ENCODE results near the gene CTTNBP2NL.
"Not testable (repeated sequence)": the region's sequence is repeated elsewhere in the genome, so short reads cannot be mapped to it uniquely, and the experiment has no call there.

The CTTNBP2NL gene

DNA sequence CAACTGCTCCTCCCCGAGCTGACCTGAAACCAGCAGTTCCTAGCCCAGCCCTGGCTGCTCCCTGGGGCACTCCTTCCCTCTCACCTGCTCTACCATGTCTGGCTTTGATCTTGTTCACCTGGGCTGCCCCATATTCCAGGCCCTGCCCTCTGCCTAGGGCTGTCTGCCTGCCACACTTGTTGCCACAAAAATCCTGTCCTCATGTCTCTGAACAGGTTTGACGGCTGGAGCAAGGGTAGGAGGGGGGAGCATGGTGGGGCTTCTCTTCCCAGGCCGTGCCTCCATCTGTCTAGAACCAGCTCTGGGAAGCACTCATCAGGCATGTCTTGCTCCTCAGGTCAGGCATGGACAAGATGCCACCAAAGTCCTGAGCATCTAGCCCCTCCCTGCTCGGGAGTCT is 68.5 kb downstream of the CTTNBP2NL start:
- no peak for DNase-seq (ENCODE audit: low read depth)

DNA sequence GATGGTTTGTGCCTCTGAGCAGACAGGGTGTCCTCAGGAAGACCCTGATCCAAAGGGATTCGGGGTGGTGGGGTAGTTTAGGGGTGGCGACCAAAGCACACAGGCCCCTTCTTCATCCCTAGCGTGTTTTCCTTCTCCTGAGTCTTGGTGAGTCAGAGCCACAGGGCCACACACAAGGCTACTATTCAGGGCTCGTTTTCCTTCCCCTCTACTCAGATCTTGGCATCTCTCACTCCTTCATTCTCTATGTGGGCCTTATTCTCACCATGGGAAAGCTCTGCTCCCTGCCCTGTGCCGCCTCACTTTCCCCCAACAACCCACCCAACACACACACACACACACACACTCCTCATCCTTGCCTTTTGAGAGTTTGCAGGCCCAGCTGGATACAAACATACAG is 69.1 kb downstream of the CTTNBP2NL start:
- DNase-seq (ENCODE audit: low read depth): no peak

GRCh38 chr1:112466078-112466660 is 70.2 kb downstream of the CTTNBP2NL start:
- peak; percentile 81 for DNase-seq (ENCODE audit: low read depth)

GRCh38 chr1:112470324-112470723 is 74.3 kb downstream of the CTTNBP2NL start:
- not testable (repeated sequence) for DNase-seq (ENCODE audit: low read depth)

- DNase-seq (ENCODE audit: low read depth): no peak
These were observed 75.0 kb downstream of the CTTNBP2NL start for GRCh38 chr1:112470966-112471365.

- no peak for DNase-seq (ENCODE audit: low read depth)
These were observed 76.1 kb downstream of the CTTNBP2NL start for GRCh38 chr1:112472142-112472541.

GRCh38 chr1:112477550-112477949 is 81.5 kb downstream of the CTTNBP2NL start:
- DNase-seq (ENCODE audit: low read depth): no peak

- DNase-seq (ENCODE audit: low read depth): no peak
These were observed 82.3 kb downstream of the CTTNBP2NL start for GRCh38 chr1:112478314-112478713.

DNA sequence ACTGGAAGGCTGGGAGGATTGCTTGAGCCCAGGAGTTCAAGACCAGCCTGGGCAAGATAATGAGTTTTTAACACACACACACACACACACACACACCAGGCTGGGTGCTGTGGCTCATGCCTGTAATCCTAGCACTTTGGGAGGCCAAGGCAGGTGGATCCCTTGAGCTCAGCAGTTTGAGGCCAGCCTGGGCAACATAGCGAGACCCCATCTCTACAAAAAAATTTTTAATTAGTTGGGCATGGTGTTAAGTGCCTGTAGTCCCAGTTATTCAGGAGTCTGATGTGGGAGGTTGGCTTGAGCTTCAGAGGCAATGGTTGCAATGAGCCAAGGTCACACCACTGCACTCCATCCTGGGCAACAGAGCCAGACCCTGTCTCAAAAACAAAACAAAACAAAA is 90.0 kb downstream of the CTTNBP2NL start:
- DNase-seq (ENCODE audit: low read depth): not testable (repeated sequence)

DNA sequence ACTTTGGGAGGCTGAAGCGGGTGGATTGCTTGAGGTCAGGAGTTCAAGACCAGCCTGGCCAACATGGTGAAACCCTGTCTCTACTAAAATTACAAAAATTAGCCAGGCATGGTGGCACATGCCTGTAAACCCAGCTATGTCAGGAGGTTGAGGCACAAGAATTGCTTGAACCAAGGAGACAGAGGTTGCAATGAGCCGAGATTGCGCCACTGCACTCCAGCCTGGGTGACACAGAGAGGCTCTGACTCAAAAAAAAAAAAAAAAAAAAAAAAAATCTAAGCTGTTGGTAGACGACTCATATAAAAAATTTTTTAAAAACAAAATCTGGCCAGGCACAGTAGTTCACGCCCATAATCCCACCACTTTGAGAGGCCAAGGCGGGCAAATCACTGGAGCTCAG is 91.7 kb downstream of the CTTNBP2NL start:
- not testable (repeated sequence) for DNase-seq (ENCODE audit: low read depth)

GRCh38 chr1:112488141-112488540 is 92.1 kb downstream of the CTTNBP2NL start:
- DNase-seq (ENCODE audit: low read depth): no peak

DNA sequence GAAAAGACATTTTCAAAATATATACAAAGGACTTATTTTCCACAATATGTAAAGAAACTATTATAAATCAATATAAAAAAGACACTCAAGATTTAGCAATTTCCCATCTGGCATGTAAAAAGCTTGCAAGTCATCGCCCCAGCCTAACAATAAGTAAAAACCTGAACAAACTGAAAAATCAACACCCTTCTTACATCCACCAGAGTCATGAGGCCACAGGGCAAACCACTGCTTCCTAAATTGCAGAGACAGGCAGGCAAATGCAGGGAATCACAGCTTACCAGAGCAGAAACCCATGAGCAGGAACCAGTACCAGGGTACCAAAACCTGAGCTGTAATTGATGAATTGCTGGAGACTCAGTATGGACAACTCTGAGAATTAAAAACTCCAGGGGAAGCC is 96.1 kb downstream of the CTTNBP2NL start:
- DNase-seq (ENCODE audit: low read depth): no peak

GRCh38 chr1:112493351-112493750 is 97.3 kb downstream of the CTTNBP2NL start:
- DNase-seq (ENCODE audit: low read depth): no peak

- DNase-seq (ENCODE audit: low read depth): no peak
These were observed 100.3 kb downstream of the CTTNBP2NL start for GRCh38 chr1:112496290-112496689.

DNA sequence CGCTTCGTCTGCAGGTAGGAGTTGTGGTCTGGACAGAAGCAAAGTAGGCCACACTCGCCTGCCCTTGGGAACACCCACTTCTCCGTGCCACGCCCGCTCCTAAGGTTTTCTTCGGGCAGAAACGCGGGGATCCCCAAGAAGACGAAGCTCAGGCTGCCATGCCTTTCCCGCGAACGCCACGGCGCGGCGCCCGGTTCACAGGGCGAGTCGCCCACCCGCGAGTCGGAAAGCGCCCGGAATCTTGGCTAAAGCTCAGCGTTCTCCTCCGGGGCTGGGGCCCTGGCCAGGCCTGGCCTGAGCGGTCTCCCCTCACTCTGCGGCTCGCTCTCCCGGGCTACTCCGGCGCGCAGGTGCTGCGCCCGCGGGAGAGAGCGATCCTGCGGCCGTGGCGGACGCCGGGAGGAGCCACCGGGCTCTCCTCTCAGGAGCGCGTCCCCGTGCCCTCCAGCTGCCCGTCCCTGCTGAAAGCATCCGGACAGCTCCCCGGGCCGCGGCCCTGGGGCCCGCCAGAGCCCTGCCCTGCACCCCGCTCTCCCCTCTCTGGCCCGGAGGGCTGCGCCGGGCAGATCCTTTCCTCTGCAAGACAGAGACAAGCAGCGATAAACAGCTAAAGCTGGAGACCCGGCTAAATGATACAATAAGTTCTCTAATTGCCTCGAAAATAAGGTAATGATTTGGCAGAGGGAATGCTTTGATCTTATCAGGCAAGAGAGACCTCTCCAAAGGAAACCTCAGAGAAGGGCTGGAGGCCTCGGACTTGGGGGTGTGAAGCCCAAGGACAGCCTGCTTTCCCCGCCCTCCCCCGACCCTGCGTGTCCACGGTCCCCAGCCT is 106.0 kb downstream of the CTTNBP2NL start:
- no peak for DNase-seq (ENCODE audit: low read depth)

GRCh38 chr1:112502826-112503225 is 106.8 kb downstream of the CTTNBP2NL start:
- DNase-seq (ENCODE audit: low read depth): no peak

- no peak for DNase-seq (ENCODE audit: low read depth)
These were observed 108.1 kb downstream of the CTTNBP2NL start for GRCh38 chr1:112504001-112504660.

- no peak for DNase-seq (ENCODE audit: low read depth)
These were observed 108.8 kb downstream of the CTTNBP2NL start for GRCh38 chr1:112504661-112505399.

DNA sequence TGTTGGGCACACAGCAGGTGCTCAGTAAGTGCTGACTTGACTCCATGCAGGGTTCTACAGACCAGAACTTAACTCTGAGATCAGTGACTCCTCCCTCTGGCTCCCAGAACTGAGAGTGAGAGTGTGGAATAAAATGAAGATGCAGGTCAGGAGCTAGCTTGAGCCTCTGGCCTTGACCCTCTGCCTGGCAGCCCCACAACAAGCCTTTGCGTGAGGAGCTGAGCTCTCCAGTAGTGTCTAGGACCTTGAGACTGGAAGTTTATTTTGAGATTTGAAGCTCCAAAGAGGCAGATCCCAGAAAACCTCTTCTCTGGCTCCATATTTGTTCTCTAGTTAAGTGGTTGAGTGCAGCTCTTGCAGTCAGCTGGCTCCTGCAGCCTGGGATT is 109.4 kb downstream of the CTTNBP2NL start:
- DNase-seq (ENCODE audit: low read depth): no peak

DNA sequence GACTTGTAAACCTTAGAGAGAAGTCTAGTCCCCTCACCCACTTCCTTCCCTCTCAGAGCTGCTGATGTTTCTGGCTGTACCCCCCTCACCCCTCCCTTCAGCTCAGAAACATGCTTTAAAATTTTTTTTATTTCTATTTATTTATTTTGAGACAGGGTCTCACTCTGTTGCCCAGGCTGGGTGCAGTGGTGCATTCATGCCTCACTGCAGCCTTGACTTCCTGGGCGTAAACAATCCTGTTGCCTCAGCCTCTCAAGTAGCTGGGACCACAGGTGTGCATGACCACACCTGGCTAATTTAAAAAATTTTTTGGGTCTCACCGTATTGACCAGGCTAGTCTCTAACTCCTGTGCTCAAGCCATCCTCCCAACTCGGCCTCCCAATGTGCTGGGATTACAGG is 109.9 kb downstream of the CTTNBP2NL start:
- DNase-seq (ENCODE audit: low read depth): no peak

DNA sequence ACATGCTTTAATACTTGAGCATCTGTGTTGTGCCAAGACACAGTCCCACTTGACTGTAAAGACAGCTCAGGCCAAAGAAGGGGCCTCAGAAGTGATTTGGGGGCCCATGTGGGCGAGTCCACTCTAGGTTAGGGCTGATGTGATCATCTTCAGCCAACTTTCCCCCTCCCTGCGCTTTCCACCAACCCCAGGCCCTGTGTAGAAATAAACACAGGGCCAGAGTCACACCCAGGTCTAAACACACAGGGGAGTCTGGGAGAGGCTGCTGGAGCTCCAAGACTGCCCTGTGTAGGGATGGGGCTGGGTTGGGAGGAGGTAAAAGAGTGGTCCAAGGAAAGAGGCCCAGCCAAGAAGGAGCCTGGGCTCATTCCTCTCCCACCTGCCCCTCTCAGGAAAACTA is 110.3 kb downstream of the CTTNBP2NL start:
- no peak for DNase-seq (ENCODE audit: low read depth)

- no peak for DNase-seq (ENCODE audit: low read depth)
These were observed 110.7 kb downstream of the CTTNBP2NL start for GRCh38 chr1:112506731-112507130.

Data from non-pigmented ciliary epithelial cell (primary cell).